Measurements from ENCODE around the gene ITPRIP.

Gene ITPRIP

DNA sequence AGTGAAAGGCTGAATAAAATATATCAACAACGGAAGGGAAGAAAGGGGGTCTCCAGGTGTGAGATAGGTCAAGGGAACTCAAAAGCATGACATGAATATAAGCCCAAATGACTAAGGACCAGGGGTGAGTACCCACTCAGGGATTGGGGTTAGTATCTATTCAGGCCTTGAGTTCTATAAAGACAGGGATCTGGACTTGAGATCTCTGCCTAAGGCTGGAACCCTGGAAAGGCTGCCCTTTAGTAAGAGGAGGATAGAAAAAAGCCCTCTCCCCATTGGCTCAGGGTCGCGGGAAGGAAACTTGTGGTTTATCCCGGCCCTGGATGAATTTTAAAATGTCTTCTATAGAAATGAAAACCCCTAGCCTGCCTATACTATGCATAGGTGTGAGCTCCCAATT lies 2.4 kb upstream of the ITPRIP start:
- DNase-seq = no peak

DNA sequence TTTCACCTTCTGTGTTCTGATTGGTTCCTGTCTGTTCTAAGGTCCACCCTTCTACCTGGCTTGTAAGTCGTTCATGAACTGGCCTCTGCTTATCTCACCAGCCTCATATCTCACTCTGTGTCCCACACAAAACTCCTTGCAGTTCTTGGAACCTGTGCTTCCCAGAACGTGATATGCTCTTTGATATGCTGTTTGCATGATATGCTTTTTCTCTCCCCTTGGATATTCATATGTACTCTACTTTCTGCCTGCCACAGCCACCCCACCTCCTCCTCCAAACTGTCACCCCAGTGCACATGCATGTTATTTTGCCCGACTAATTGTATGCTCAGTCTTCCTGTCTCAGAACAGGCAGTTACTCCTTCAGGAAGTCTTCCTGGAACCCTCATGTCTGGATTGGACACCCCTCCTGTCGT lies 1.9 kb upstream of the ITPRIP start:
- no peak for DNase-seq

DNA sequence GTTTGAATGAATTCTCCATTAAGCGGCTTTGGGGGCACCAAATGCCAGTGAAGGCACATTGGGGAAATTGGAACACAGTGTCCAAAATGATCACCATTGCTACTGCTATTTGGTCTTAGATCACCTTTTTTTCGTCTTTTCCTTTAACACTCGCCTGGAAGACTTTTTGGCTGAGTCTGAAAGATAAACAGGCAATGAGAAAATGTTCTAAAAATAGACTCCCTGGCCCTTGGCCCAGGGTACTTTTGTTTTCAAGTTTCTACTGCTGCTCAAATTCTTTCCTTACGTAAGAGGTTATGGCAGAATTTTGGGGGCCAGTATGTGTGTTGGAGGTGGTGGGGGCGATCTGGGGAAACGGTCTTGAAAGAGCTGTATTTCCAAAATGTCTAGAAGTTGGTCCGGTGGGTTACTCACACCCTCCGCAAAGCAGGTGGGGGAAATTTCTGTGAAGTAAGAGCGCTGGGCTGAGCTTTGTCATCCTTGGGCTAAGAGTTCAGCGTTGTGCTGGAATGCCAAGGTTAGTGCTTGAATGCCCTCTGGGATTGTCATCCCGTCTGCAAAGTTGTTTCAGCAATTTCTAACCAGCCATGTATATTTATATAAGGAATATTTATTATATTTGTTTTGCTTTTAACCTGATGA lies 1.3 kb upstream of the ITPRIP start:
- DNase-seq = peak; percentile 83 to 86 (median 85)

DNA sequence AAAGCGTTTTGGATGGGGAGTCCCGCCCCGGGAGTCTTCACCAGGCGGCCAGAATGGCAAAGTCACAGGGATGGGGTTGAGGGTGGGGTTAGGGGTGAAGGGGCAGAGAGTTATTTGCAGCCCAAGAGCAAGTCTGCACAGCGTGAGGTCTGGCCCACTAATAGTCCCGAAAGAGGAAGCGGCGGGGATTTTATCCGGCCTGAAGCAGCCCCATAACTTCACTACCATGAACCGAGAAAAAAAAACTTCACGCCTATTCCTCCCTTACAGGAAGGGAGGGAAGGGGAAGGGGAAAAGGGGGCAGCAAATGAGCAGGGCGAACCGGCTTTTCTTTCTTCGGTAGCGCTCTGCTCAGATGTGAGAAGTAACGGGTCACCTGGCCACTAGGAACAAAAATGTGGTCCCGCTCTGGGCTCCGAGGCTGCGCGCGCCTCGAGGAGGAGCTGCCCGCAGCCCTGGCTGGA lies 712 bp downstream of the ITPRIP start:
- DNase-seq = peak; percentile 79 to 83 (median 80)

DNA sequence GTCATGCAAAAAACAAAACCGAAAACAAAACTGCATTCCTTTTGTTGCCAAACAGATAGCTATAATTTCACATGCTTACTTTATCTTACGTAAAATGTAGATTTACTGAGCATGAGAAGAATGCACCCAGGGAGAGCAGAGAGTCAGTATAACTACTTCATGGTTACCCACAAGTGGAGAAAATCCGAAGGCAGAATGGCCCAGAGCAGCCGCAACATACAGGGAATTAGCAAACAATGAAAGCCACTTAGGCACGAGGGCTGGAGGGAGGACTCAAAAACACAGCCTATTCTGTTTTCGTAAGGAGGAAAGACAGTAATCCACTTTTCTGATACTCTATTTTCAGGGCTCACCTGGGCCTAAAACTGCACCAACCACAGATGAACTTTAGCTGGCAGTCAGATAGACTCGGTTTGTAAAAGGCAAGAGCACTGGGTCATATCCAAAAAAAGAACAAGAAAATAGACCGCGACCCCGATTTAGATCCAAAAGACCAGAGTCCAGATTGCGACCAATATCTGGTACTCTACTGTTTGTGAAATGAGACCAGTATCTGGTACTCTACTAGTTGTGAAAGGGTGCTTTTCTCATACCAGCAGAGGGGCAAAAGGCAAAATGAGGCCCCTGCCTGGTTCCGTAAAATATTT lies 1.3 kb downstream of the ITPRIP start:
- peak in 1 of 3 donors; percentile 57 for DNase-seq

DNA sequence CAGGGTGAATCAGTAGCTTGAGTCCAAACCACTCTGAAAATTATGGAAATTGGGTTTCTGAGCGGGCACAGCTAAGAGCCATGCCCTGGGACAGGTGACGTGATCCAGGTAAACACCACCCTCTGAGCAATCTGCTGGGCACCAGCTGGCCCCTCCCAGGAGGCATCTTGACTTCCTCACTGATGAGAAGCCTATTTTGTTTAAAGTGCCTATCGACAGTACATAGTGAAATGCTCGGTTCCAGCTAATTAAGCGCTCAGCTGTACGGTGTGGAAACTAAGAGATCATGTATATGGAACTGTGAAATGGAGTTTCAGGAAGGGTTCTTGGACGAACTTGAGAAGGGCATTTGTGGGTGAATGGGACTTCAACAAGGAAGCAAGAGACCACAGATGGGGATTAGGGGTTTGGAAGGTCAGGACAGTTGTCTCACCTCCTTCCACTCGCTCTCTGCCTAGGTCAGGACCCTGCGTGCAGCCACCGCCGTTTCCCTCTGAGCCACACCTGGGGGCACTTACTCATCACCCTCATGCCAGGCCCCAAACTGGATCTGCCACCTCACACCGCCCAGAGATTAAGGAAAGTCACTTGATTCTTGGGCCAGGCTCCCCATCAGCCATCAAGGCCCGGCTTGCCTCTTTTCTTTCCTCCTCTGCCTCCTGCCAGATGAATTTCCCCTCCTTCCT lies 3.2 kb downstream of the ITPRIP start:
- DNase-seq = no peak

DNA sequence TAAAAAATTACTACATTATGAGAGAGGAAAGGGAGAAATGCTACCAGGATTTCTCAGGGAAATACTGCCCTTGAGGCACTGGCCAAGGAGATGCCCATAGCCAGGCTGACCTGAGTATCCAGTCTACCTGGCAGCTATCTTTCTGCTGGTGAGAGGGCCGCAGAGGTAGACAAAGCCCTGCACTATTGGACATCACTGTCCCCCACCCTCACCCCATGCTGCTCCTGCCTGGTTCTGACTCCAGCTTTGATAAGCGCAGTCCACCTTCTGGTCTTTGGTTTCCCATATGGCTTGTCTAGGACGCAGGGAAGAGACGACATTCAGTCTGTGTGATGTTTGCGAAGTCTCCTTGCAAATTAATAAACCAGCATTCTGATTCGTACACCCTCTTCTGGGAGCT lies 3.7 kb downstream of the ITPRIP start:
- DNase-seq = no peak

DNA sequence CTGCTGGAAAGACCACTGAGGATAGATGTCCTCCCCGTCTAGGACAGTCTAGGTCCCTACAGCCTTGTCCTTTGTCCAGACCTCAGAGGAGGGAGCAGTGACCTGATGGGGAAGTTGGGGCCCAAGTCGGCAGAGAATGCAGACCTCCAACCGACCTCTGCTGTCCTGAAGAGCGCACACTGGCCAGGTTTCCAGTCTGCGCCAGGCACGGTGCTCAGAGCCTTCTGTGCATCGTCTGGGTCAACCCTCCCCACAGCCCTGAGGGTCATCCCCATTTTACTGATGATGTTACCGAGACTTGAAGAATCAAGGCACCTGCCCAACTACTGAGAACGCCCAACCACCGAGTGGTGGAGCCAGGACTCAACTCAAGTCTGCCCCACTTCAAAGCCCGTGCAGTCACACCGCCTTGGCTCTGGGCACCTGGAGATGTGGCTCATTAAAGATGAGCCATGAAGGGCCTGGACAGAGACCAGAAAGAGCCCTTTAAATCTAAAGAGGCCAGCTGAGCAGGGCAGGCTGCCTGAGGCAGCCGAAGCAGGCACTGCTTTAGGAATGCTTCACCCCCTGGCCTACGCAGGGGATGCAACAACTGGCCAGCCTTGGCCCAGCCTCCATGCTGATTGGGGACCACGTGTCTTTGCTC lies 4.4 kb downstream of the ITPRIP start:
- no peak for DNase-seq

DNA sequence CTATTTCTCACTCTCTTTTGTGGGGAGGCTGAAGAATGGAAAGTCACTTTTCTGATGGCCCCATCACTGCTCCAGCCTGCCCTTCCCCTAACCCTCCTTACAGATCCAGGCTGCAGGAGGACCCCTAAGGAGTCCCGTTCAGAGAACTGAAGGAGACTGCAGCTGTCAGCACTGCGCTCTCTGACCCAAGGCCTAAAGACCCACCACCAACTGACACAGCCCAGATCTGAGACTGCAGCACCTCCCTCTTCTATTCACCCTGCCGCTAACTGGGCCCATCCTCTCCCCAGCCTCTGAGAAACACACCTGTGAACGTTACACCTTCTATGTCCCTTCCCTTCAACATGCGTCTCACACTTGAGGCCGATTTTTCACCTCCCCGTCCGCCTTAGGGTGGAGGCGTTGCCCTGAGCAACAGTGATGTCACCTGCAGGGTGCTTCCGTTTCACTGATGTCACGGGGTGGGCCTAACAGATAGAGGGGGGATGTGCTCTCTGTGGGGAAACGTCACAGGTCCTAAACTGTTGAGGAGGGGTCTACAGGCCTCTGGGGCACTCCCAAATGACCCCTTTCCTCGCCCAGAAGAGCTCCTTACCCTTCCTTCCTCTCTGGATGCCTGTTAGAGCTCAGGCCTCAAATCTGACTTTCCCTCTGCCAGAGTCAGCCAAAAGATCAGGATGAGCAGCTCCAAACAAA lies 5.1 kb downstream of the ITPRIP start:
- no peak for DNase-seq

DNA sequence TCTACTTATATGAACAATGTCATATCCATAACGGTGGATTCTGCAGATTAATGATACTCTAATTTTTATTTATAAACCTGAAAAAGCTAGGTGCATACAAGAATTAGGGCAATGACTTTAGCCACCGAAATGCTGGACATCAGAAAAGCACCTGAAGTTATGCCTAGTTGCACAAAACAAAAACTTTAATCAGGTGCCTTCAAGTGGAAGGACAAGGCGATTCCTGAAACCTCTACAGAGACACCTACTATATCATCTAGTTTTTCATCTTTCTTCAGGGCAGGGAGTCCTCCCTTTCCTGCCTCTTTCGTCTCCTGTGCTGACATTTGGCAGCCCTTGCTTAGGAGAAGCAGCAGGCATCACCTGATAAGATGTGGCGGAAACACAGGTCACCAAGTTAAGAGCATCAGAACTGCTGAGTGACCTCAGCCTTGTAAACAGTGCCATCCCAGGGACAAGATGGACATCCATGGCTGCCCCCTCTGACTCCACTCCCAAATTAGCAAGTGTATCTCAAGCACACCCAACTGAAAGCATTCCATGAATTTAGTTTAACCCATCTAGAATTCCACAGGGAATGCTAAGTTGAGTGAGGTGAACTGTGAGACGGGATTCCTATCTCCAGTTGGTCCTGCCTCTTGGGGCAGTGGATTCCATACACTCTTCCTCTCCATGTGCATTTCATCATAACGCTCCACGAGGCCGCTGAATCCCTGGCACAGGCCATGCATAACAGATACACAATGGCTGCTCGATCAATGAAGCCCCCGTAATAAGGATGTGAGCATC lies 5.8 kb downstream of the ITPRIP start:
- no peak for DNase-seq

DNA sequence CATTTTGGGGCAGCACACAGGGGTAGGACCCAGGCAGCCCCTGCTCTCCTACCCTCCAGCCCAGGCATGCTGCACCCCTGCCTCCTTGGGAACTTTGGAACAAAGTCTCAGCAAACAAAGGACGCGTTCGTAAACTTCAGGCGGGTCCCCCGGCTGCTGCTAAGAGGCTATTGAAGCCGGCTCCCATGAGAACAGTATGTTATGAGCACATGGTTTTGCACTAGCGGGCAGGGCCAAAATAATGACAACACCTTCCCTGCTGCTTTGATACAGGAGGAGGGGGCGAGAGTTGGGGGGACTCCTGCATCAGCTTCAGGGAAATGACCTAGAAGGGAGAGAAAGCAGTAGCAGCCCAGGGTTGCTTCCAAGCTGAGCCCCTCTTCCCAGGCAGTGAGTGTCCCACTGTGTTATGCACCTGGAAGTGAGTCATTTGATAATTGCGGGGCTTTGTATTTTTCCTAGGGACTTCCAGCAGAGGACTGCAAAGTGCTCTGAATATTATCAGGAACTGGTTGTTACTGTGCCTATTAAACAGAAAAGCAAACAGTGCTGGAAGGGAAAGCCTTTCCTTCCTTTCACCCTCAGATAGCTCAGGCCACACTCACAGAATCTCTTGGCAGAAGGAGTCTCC lies 6.9 kb downstream of the ITPRIP start:
- DNase-seq = no peak

DNA sequence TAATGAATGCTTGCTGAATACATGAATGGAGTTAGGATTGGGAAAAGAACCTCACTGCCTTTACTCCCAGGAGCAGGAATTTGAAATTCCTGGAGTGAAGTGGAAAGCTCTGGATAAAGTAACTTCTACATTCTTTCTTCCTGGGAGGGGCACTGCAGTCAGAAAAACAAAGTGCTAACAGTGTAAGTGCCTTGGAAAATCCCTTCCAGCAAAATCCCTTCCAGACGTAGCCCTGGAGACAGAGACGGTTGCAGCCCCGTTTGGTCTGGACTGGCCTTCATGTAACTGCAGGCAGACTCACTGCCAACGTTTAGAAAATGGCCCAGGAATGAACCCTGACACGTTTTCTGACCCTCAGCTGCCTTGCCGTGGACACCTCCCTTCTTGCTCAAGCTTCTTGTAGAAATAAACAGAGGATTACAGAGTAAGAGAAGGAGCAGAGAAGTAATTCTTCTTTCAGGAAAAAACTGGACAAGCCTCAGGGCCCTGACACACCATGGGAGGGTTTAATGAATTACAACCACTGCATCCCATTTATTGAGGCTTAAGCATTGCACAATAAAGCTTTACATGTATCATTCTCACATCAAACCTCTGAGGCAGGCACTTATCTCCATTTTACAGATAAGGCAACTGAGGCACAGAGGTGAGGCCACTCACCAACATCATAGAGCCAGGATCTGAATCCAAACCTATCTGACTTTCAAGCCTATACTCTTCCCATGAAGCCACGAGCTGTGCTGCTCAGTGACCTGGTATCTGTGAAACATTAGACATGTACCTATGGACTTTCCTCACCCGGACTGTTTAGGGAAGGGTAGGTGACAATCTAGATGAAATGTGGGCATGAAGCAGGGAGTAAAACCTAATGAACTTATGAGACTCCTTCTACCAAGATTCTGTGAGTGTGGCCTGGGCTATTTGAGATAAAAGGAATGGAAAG lies 7.8 kb downstream of the ITPRIP start:
- DNase-seq = peak in 1 of 3 donors; percentile 36

DNA sequence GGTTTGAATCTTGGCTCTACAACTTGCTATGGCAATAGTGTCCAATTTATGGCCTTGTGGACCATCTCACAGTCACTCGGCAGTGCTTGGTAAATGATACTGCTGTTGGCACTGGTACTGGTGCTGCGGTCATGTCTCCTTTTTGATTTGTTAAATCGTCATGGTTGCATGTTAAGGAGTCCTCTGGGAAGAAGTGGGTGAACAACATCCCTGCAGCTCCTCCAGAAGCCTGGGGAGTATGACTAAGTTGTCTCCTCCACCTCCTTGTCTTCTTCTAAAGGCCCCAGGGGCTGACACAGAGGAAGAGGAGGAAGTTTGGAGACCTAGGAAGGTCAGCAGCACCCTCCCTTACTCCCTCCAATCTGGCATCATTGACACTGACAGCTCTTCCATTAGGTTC lies 8.5 kb downstream of the ITPRIP start:
- peak in 2 of 3 donors; percentile 55 to 67 for DNase-seq

DNA sequence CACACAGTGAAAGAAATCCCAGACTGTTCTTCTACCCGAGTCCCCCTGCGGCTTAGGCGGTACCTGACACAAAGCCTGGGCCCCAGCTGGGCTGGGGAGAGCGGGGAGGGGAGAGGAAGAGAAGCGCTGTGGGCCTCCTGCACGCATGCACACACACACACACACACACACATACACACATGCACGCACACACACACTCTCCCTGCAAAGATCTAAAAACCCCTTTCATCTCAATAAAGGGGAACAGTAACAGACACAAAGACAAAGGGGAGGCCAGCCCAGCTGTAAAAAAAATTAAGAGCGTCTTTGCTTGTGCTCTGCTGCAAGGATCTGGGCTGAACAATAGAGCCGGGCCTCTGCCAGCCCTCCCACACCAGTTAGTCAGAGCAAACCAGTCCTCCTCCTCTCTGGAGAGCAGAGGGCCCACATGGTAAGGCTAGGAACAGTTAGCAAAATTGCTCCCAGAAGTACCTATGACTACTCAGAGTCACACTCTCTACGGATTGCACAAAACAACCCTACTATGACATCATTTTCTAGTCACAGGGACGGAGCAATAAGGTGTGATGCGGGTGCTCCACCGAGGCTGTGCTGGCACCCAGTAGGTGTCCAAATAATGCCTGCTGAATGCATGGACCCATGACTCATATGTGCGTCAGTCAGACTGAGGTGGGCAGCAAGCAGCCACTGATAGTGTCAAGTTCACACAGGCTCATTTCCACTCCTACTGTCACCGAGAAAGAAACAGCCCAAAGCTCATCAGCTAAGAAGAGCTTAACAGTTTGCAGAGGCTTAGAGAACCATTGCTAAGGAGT lies 9.2 kb downstream of the ITPRIP start:
- DNase-seq = peak; percentile 86 to 93 (median 89)

DNA sequence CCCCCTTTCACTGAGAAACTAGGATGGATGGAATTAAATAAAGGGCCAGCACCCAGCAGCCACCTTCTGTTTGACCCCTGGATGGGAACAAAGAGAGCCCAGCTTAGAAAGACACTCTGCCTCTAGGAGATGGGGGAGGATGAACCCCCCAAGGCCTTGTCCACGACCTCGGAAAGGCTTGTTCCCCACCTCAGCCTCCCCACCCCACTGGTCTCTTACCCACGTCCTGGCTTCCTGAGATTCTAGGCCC lies 9.7 kb downstream of the ITPRIP start:
- no peak for DNase-seq

DNA sequence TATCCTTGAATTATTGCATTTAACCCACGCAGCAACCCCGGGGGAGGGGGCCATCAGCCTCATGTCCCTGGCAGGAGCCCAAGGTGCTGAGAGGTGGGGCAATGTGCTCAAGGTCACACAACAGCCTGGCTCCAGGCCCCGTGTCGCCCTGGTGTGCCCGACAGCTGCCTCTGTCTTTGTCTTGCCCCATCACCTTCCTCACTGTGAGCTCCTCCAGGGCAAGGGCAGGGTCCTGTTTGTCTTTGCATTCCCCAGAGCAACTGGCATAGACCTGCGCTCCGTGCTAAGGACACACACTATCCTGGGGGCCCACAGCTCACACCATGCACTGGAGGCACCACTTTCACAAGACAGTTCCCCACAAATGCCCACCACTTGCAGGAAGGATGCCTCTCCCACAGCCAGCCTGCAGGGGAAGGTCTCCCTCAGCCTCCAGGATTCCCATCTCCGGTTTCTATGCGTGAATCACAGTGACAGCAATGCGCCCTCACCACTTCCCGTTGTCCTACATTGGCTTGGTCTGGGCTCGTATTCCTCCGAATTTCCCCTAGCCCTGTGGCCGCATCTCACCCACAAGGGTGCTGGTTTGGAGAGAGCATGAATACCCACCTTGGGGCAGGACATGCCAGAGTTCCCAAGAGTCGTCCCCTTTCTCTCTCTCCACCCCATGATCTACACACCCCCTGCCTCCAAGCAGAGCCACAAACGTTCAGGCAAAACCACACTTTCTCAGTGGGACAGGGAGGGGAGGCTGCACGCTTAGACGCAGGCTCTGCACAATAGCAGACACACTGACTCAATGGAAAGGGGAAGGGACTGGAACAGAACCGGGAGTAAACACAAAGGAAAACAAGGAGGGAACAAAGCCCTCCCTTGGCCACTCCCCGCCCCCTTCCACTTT lies 10.3 kb downstream of the ITPRIP start:
- DNase-seq = peak; percentile 86 to 91 (median 86)

DNA sequence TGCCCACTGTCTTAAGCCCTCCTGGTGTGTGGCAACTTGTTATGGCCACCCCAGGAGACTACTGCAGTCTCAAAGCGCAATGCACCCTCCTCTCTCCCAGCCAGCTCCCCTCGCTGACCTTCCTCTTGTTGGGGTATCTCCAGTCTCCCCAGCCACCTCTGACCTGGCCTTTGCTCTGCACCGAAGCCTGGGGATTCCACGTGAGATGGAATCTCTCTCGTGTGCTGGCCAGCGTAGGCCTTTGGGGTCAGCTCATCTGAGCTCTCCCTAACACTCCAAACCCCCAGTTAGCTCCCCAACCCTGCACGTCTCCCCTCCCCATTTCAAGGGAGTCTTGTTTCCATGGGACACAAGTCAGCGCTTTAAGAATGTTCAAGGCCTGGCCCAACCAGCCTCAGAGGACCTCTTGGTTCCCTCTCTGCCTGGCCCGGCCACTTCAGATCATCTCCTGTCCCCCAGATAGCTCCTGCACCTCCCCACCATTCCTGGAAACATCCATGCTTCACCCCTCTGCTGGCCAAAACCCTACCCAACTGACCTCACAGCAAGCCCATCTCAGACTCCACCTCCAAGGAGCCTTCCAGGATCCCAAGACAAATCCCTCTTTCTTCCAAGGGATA lies 11.2 kb downstream of the ITPRIP start:
- no peak for DNase-seq
